HCT116 (cell line): ENCODE measurements around the gene RBM15B. TPM values are rescaled to one million over a fixed set of nuclear protein-coding genes. Genes with fewer than 3 reads are reported as not detected.

Source experiments
- ATAC-seq: fragments of 200-7000 bp; cut with Tn5 transposase; 2 replicates; pipeline ENCODE4 v1.9.1; 2020; ENCODE audit warnings: mild to moderate bottlenecking, moderate library complexity
- BruUV-seq: library from RNA; stranded (reverse); fragments of 400-500 nt; replicated peaks from 2 replicates; lab custom pipeline; 2021; lab: Mats Ljungman, UMichigan
- CTCF ChIA-PET: fragments of 300-600 bp; sonication (Branson Sonifier 250); formaldehyde crosslinking; loops from one replicate; lab custom pipeline; 2021; ENCODE audit warnings: antibody characterized with exemption; lab: Charles Lee
- POLR2A ChIA-PET: fragments of 300-600, 350-600 bp; sonication (Branson Sonifier 250); formaldehyde crosslinking; loops from one replicate; lab custom pipeline; 2021; ENCODE audit warnings: antibody characterized with exemption; lab: Charles Lee
- RAD21 ChIA-PET, 2 experiments: fragments of 300-600 bp; sonication (Branson Sonifier 250); formaldehyde crosslinking; loops; one replicate each; lab custom pipeline; 2023; ENCODE audit warnings: low total read pairs in 2 of 2; ENCODE audit not compliant: uncharacterized antibody in 2 of 2, unreplicated experiment in 2 of 2, low non-redundant PET in 1 of 2; lab: Charles Lee
- DNase-seq: peaks from one replicate; pipeline ENCODE4 v3.0.0-alpha.2; 2010; ENCODE audit warnings: low read depth, low spot score
- H2AFZ ChIP-seq: fragments of 200-600 bp; shearing (Covaris generic), sonication (generic); 2 replicates; pipeline ENCODE4 v1.6.1; 2017; ENCODE audit warnings: low read depth, mixed run types, mixed read lengths, antibody characterized with exemption, low read length; ENCODE audit not compliant: poor library complexity, severe bottlenecking
- H3K27ac ChIP-seq: 2 replicates; pipeline ENCODE4 v1.5.1; 2012; ENCODE audit warnings: low read depth, low read length
- H3K27me3 ChIP-seq: fragments of 200-600 bp; sonication (generic); 2 replicates; pipeline ENCODE4 v1.6.1; 2016; ENCODE audit warnings: mixed run types, low read length, mixed read lengths; ENCODE audit not compliant: insufficient read depth
- H3K36me3 ChIP-seq, 2 experiments: fragments of 200-500 bp in 1 of 2; fragments of 200-600 bp in 1 of 2; sonication (Bioruptor generic) in 1 of 2; sonication (generic) in 1 of 2; 2 replicates each; pipeline versions ENCODE4 v1.5.1 to v1.6.1; 2014 to 2016; ENCODE audit warnings: low read length in 2 of 2, inconsistent platforms in 1 of 2, mixed read lengths in 1 of 2, mixed run types in 1 of 2; ENCODE audit not compliant: insufficient read depth in 2 of 2, control insufficient read depth in 1 of 2
- H3K4me1 ChIP-seq, 2 experiments: fragments of 200-600 bp in 1 of 2; sonication (generic) in 1 of 2; 2 replicates each; pipeline versions ENCODE4 v1.5.1 to v1.6.1; 2012 to 2017; ENCODE audit warnings: low read length in 2 of 2, inconsistent platforms in 1 of 2, mild to moderate bottlenecking in 1 of 2, mixed read lengths in 1 of 2, mixed run types in 1 of 2, moderate library complexity in 1 of 2; ENCODE audit not compliant: insufficient read depth in 2 of 2, control insufficient read depth in 1 of 2
- H3K4me2 ChIP-seq: fragments of 200-600 bp; sonication (generic); 2 replicates; pipeline ENCODE4 v1.6.1; 2017; ENCODE audit warnings: mixed run types, low read length, mixed read lengths
- H3K4me3 ChIP-seq, 2 experiments: fragments of 200-600 bp in 1 of 2; sonication (generic) in 1 of 2; replicated peaks in 1 of 2; 2 replicates each; pipeline ENCODE4 v1.5.1; 2011 to 2016; ENCODE audit warnings: low read length in 2 of 2, control low read depth in 1 of 2, low read depth in 1 of 2, mild to moderate bottlenecking in 1 of 2, mixed read lengths in 1 of 2, mixed run types in 1 of 2
- H3K79me2 ChIP-seq: fragments of 200-600 bp; sonication (generic); 2 replicates; pipeline ENCODE4 v1.6.1; 2017; ENCODE audit warnings: mild to moderate bottlenecking, mixed run types, low read length, moderate library complexity, mixed read lengths; ENCODE audit not compliant: insufficient read depth
- H3K9ac ChIP-seq: fragments of 200-600 bp; sonication (generic); 2 replicates; pipeline ENCODE4 v1.6.1; 2016; ENCODE audit warnings: low read length, mixed read lengths
- H3K9me2 ChIP-seq: fragments of 200-600 bp; sonication (generic), shearing (Covaris generic); 2 replicates; pipeline ENCODE4 v1.6.1; 2017; ENCODE audit warnings: mixed run types, mild to moderate bottlenecking, moderate library complexity; ENCODE audit not compliant: insufficient read depth
- H3K9me3 ChIP-seq, 2 experiments: fragments of 200-500 bp in 1 of 2; fragments of 200-600 bp in 1 of 2; sonication (Bioruptor generic) in 1 of 2; sonication (generic) in 1 of 2; 2 replicates each; pipeline ENCODE4 v1.6.1; 2014 to 2017; ENCODE audit warnings: low read length in 2 of 2, mixed read lengths in 2 of 2, inconsistent platforms in 1 of 2, low read depth in 1 of 2, mild to moderate bottlenecking in 1 of 2, mixed run types in 1 of 2, moderate library complexity in 1 of 2; ENCODE audit not compliant: control insufficient read depth in 1 of 2, insufficient read depth in 1 of 2
- H4K20me1 ChIP-seq: fragments of 200-600 bp; sonication (generic), shearing (Covaris generic); 2 replicates; pipeline ENCODE4 v1.6.1; 2017; ENCODE audit warnings: mixed run types, mild to moderate bottlenecking, moderate library complexity; ENCODE audit not compliant: insufficient read depth
- EGR1 ChIP-seq: IDR thresholded peaks from 2 replicates; pipeline ENCODE4 v1.6.1; 2012; ENCODE audit warnings: low read depth
- FOSL1 ChIP-seq: IDR thresholded peaks from 2 replicates; pipeline ENCODE4 v1.6.1; 2012; ENCODE audit warnings: low read depth
- POLR2A ChIP-seq: IDR thresholded peaks from 2 replicates; pipeline ENCODE4 v1.7.0; 2011; ENCODE audit warnings: borderline replicate concordance; ENCODE audit not compliant: insufficient read depth, insufficient read length; ENCODE audit errors: extremely low read depth
- RAD21 ChIP-seq: IDR thresholded peaks from 2 replicates; pipeline ENCODE4 v1.6.1; 2012; ENCODE audit warnings: low read depth, mild to moderate bottlenecking
- intact Hi-C: fragments of 100-400 bp; cut with micrococcal nuclease; formaldehyde crosslinking; loops from 2 replicates; pipeline ENCODE4 v1.10.0; 2022
- total RNA-seq: library from RNA; stranded (reverse); gene quantifications from one replicate; pipeline ENCODE4 v1.2.1, GENCODE V29; 2021; ENCODE audit not compliant: unreplicated experiment
- TF ChIP-seq, protein P1 (sequence below): IDR thresholded peaks from 2 replicates; pipeline ENCODE4 v1.6.1; 2012

The RBM15B gene
- total RNA-seq, 1 experiment from 2014 or later, result 24.1 TPM

GRCh38 chr3:51357856-51358255 is 33.2 kb upstream of the RBM15B start:
- H4K20me1 ChIP-seq, result no peaks in the 10 kb centered on the region
- no peak for DNase-seq
- TF ChIP-seq, protein P1, sequence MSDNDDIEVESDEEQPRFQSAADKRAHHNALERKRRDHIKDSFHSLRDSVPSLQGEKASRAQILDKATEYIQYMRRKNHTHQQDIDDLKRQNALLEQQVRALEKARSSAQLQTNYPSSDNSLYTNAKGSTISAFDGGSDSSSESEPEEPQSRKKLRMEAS, result no peak
- H3K9me2 ChIP-seq, result no peaks in the 10 kb centered on the region
- H3K27ac ChIP-seq, result no peak overlapping the region
- no peaks in the 10 kb centered on the region for H3K79me2 ChIP-seq
- BruUV-seq, result no TSS peak
- no peak overlapping the region for H3K4me3 ChIP-seq
- no peaks in the 10 kb centered on the region for H3K27me3 ChIP-seq
- H2AFZ ChIP-seq, result no peak overlapping the region
- ChIA-PET POLR2A (no interaction called here), RAD21 (no interaction called here), CTCF (no interaction called here)
- intact Hi-C loops, result no loop called here
- no peak overlapping the region for H3K4me2 ChIP-seq
- no peak overlapping the region for H3K9ac ChIP-seq
- ATAC-seq, result no peak
- no peaks in the 10 kb centered on the region for H3K9me3 ChIP-seq
- H3K4me1 ChIP-seq, result peaks cover 0 to 4% of the 10 kb centered on the region in 2 experiments; a peak in 1 of 4 replicates
- H3K36me3 ChIP-seq, result no peaks in the 10 kb centered on the region

DNA sequence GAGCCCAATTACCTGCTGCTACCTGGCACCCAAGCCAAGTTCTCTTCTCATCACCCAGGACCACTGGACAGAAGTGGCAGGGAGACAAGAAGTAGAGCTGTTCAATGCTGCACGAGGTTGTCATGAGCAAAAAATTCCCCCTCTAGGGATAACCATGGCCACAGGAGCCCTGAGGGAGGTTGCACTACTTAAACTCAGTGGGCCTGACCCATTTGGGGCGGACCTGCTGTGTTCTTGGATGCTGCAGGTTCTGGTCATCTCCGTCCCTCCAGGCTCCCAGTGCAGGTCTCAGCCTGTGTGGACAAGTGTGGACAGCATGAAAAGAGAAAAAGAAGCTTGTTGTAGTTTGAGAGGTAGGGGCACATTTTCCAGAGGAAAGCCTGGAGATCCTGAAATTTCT is 32.1 kb upstream of the RBM15B start:
- ATAC-seq, result no peak
- intact Hi-C loops, result no loop called here
- no peak for TF ChIP-seq POLR2A
- TF ChIP-seq, protein P1, result no peak
- no peak for TF ChIP-seq EGR1
- no peak for TF ChIP-seq FOSL1
- no peak for TF ChIP-seq RAD21
- H3K36me3 ChIP-seq, result no peaks in the 10 kb centered on the region
- ChIA-PET RAD21 (interaction anchor here in 1 of 2 experiments (1.0 kb wide), 1 partner anchor 10 kb away, joined by 4 read pairs; no protein-coding TSS in a partner anchor), CTCF (no interaction called here), POLR2A (no interaction called here)
- no peak overlapping the region for H3K9ac ChIP-seq
- DNase-seq, result no peak
- H3K4me1 ChIP-seq, result peaks cover 0 to 4% of the 10 kb centered on the region in 2 experiments; a peak in 1 of 4 replicates
- H4K20me1 ChIP-seq, result no peaks in the 10 kb centered on the region
- no peak overlapping the region for H3K4me2 ChIP-seq
- H3K9me3 ChIP-seq, result no peaks in the 10 kb centered on the region
- H3K27me3 ChIP-seq, result no peaks in the 10 kb centered on the region
- H3K27ac ChIP-seq, result no peak overlapping the region
- BruUV-seq, result no TSS peak
- no peak overlapping the region for H2AFZ ChIP-seq
- no peaks in the 10 kb centered on the region for H3K79me2 ChIP-seq
- no peak overlapping the region for H3K4me3 ChIP-seq
- H3K9me2 ChIP-seq, result no peaks in the 10 kb centered on the region
